SK-N-SH (cell line): ENCODE data around the gene ZNF444.

Source experiments
- CHD2 ChIP-seq: fragments of 150-350 bp; IDR thresholded peaks from 2 replicates; pipeline ENCODE4 v1.6.1; 2018; ENCODE audit warnings: low read length; ENCODE audit not compliant: partially characterized antibody
- CTCF ChIP-seq: fragments of 200-600 bp; sonication (generic); IDR thresholded peaks from 2 replicates; pipeline ENCODE4 v1.6.1; 2017; ENCODE audit warnings: antibody characterized with exemption, mild to moderate bottlenecking, moderate library complexity
- EZH2phosphoT487 ChIP-seq: fragments of 200-600 bp; sonication (generic); IDR thresholded peaks from 2 replicates; pipeline ENCODE4 v1.6.1; 2017; ENCODE audit warnings: low read depth, mixed run types, mild to moderate bottlenecking, antibody characterized with exemption, moderate library complexity, borderline replicate concordance
- GABPA ChIP-seq: IDR thresholded peaks from 2 replicates; pipeline ENCODE4 v1.4.0; 2012; ENCODE audit warnings: low read depth, mild to moderate bottlenecking
- GATA2 ChIP-seq: sonication (generic); formaldehyde crosslinking; IDR thresholded peaks from 2 replicates; pipeline ENCODE4 v1.5.0; 2020; ENCODE audit warnings: mild to moderate bottlenecking, missing genetic modification reagents
- JUND ChIP-seq: IDR thresholded peaks from 2 replicates; pipeline ENCODE4 v1.4.0; 2012
- NFIC ChIP-seq: IDR thresholded peaks from 2 replicates; pipeline ENCODE4 v1.4.0; 2012; ENCODE audit warnings: borderline replicate concordance
- PBX3 ChIP-seq: IDR thresholded peaks from 2 replicates; pipeline ENCODE4; 2012
- RCOR1 ChIP-seq: fragments of 150-350 bp; IDR thresholded peaks from 2 replicates; pipeline ENCODE4 v1.6.1; 2017; ENCODE audit warnings: antibody characterized with exemption, low read length
- REST ChIP-seq: IDR thresholded peaks from 2 replicates; pipeline ENCODE4 v1.6.1; 2012; ENCODE audit warnings: mild to moderate bottlenecking, low read depth, low read length, moderate library complexity
- TAF1 ChIP-seq: IDR thresholded peaks from 2 replicates; pipeline ENCODE4 v1.6.1; 2012; ENCODE audit warnings: low read depth, mild to moderate bottlenecking, low read length, moderate library complexity, borderline replicate concordance
- USF1 ChIP-seq: IDR thresholded peaks from 2 replicates; pipeline ENCODE4 v1.4.0; 2012; ENCODE audit warnings: low read depth, borderline replicate concordance
- USF2 ChIP-seq: fragments of 150-350 bp; IDR thresholded peaks from 2 replicates; pipeline ENCODE4 v1.6.1; 2017; ENCODE audit warnings: antibody characterized with exemption, low read length, low read depth, borderline replicate concordance
- YY1 ChIP-seq: IDR thresholded peaks from 2 replicates; pipeline ENCODE4 v1.4.0; 2012; ENCODE audit warnings: low read depth, mild to moderate bottlenecking

GRCh38 chr19:56104423-56104822 is 36.7 kb upstream of the ZNF444 start:
- TF ChIP-seq CHD2 (no peak), RCOR1 (no peak), JUND (no peak), EZH2phosphoT487 (no peak), REST (no peak), CTCF (no peak), GATA2 (CRISPR knock-in tag) (no peak), USF1 (no peak), USF2 (no peak), YY1 (no peak), TAF1 (no peak), NFIC (no peak), GABPA (no peak), PBX3 (no peak)
